BJ (cell line): ENCODE data around the gene BRMS1. TPM values are rescaled to one million over a fixed set of nuclear protein-coding genes. Genes with fewer than 3 reads are reported as not detected.
A peak's percentile ranks its signal among the peaks of the same experiment; 100 is the strongest.
"Not testable (repeated sequence)": the region's sequence is repeated elsewhere in the genome, so short reads cannot be mapped to it uniquely, and the experiment has no call there.

Experiments used
- CTCF ChIA-PET: fragments of 350-600 bp; formaldehyde crosslinking; extraction: SDS; loops from one replicate; lab custom pipeline; 2021; ENCODE audit warnings: antibody characterized with exemption, inconsistent platforms; lab: Yijun Ruan, JAX
- POLR2A ChIA-PET: fragments of 300-600 bp; sonication (Branson Sonifier 250); formaldehyde crosslinking; extraction: SDS; loops from one replicate; lab custom pipeline; 2021; ENCODE audit warnings: antibody characterized with exemption; lab: Charles Lee
- DNase-seq: peaks from one replicate; pipeline ENCODE4 v3.0.0-alpha.2; 2011; ENCODE audit warnings: low read depth
- H3K27me3 ChIP-seq: 2 replicates; pipeline ENCODE4 v1.6.0; 2011; ENCODE audit warnings: low read length; ENCODE audit not compliant: control insufficient read depth, insufficient read depth
- H3K36me3 ChIP-seq: 2 replicates; pipeline ENCODE4 v1.5.1; 2011; ENCODE audit warnings: low read length; ENCODE audit not compliant: control insufficient read depth, insufficient read depth
- H3K4me3 ChIP-seq: 2 replicates; pipeline ENCODE4 v1.5.1; 2011; ENCODE audit warnings: low read depth, mild to moderate bottlenecking, control low read depth, low read length
- polyA plus RNA-seq: library from polyadenylated mRNA; depleted of rRNA; stranded (reverse); fragments of >200 nt; gene quantifications from 2 replicates; pipeline ENCODE4 v1.2.3, GENCODE V29; 2011
- TF ChIP-seq, protein P1 (sequence below): IDR thresholded peaks from 2 replicates; pipeline ENCODE4 v1.5.1; 2011; ENCODE audit warnings: low read depth, mild to moderate bottlenecking, control low read depth, inconsistent platforms, low read length, moderate library complexity; ENCODE audit not compliant: insufficient read depth

The BRMS1 gene
- polyA plus RNA-seq, 1 experiment: 46.3 TPM

GRCh38 chr11:66313321-66314185 is 31.4 kb downstream of the BRMS1 start:
- no peaks in the 10 kb centered on the region for H3K27me3 ChIP-seq
- ChIA-PET POLR2A (interaction anchor here (0.7 to 3.8 kb wide), 6 partner anchors 11 to 96 kb away, joined by 3 to 34 read pairs (median 12); partner anchors contain the start of genes BRMS1, RIN1 and YIF1A), CTCF (interaction anchor here (0.8 to 11.3 kb wide), 12 partner anchors 9 to 94 kb away, joined by 3 to 201 read pairs (median 10); partner anchors contain the start of genes BRMS1, RAB1B, RIN1 and TMEM151A)
- TF ChIP-seq, protein P1, sequence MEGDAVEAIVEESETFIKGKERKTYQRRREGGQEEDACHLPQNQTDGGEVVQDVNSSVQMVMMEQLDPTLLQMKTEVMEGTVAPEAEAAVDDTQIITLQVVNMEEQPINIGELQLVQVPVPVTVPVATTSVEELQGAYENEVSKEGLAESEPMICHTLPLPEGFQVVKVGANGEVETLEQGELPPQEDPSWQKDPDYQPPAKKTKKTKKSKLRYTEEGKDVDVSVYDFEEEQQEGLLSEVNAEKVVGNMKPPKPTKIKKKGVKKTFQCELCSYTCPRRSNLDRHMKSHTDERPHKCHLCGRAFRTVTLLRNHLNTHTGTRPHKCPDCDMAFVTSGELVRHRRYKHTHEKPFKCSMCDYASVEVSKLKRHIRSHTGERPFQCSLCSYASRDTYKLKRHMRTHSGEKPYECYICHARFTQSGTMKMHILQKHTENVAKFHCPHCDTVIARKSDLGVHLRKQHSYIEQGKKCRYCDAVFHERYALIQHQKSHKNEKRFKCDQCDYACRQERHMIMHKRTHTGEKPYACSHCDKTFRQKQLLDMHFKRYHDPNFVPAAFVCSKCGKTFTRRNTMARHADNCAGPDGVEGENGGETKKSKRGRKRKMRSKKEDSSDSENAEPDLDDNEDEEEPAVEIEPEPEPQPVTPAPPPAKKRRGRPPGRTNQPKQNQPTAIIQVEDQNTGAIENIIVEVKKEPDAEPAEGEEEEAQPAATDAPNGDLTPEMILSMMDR: peak; percentile 60
- H3K4me3 ChIP-seq: peak overlapping the region; percentile 69
- no peak for DNase-seq
- no peaks in the 10 kb centered on the region; the same call in 1 of the 2 replicates for H3K36me3 ChIP-seq

GRCh38 chr11:66312549-66313320 is 32.2 kb downstream of the BRMS1 start:
- DNase-seq: peak; percentile 98

GRCh38 chr11:66311965-66312548 is 32.8 kb downstream of the BRMS1 start:
- Histone ChIP-seq H3K4me3 (peak overlapping the region; percentile 35), H3K27me3 (peaks cover 3% of the 10 kb centered on the region; the same call in 1 of the 2 replicates), H3K36me3 (no peaks in the 10 kb centered on the region; the same call in 1 of the 2 replicates)
- TF ChIP-seq, protein P1: no peak; the same call in 1 of the 2 replicates
- ChIA-PET POLR2A (interaction anchor here (0.7 to 3.8 kb wide), 10 partner anchors 13 to 155 kb away, joined by 3 to 34 read pairs (median 5); partner anchors contain the start of genes PELI3, RIN1 and YIF1A), CTCF (interaction anchor here (0.6 to 11.3 kb wide), 29 partner anchors 10 to 175 kb away, joined by 3 to 201 read pairs (median 5); partner anchors contain the start of genes B4GAT1, BRMS1, MRPL11 and NPAS4)
- DNase-seq: no peak

More at GRCh38 chr11:66312549-66313320, 32.2 kb downstream of the BRMS1 start:
- H3K36me3 ChIP-seq: no peaks in the 10 kb centered on the region; the same call in 1 of the 2 replicates
- TF ChIP-seq, protein P1: no peak
- ChIA-PET POLR2A (interaction anchor here (0.7 to 3.8 kb wide), 8 partner anchors 12 to 154 kb away, joined by 3 to 34 read pairs (median 6); partner anchors contain the start of genes BRMS1, PELI3, RIN1 and YIF1A), CTCF (interaction anchor here (0.6 to 11.3 kb wide), 21 partner anchors 10 to 176 kb away, joined by 3 to 201 read pairs (median 7); partner anchors contain the start of genes B4GAT1, BRMS1, NPAS4 and RAB1B)
- H3K4me3 ChIP-seq: peak overlapping the region; percentile 69
- no peaks in the 10 kb centered on the region for H3K27me3 ChIP-seq

DNA sequence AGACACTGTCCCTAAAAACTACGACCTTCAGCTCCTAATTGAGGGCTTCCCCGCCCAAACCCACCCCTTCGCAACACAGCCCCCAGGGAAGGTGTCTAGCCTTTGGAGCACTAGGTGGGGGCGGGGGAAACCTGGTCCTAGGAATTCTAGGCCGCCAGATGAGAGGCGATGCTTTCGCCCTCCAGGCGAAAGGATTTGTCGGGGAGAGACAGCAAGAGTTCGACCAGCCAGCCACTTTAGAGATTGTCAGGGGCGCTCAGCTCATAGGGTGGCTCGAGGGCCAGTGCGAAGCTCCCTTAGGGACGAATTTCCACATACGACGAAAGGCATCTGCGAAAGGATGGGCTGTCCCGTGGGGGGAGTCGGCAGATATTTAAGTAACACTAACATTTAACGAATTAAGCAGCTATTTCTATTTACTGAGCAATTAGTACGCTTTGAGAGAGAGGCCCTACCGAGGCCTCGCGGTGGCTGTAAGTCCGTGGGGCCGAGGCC is 33.4 kb downstream of the BRMS1 start:
- H3K4me3 ChIP-seq: peak overlapping the region; percentile 35
- POLR2A ChIA-PET: interaction anchor here (0.8 to 3.8 kb wide), 6 partner anchors 13 to 74 kb away, joined by 3 to 34 read pairs (median 5); partner anchors contain the start of genes RIN1 and YIF1A
- CTCF ChIA-PET: interaction anchor here (0.7 to 11.3 kb wide), 22 partner anchors 9 to 127 kb away, joined by 3 to 201 read pairs (median 8); partner anchors contain the start of genes B4GAT1, BRMS1, MRPL11 and NPAS4
- H3K36me3 ChIP-seq: no peaks in the 10 kb centered on the region; the same call in 1 of the 2 replicates
- TF ChIP-seq, protein P1: peak; percentile 96; the same call in 1 of the 2 replicates
- no peak for DNase-seq
- peaks cover 3% of the 10 kb centered on the region; the same call in 1 of the 2 replicates for H3K27me3 ChIP-seq

DNA sequence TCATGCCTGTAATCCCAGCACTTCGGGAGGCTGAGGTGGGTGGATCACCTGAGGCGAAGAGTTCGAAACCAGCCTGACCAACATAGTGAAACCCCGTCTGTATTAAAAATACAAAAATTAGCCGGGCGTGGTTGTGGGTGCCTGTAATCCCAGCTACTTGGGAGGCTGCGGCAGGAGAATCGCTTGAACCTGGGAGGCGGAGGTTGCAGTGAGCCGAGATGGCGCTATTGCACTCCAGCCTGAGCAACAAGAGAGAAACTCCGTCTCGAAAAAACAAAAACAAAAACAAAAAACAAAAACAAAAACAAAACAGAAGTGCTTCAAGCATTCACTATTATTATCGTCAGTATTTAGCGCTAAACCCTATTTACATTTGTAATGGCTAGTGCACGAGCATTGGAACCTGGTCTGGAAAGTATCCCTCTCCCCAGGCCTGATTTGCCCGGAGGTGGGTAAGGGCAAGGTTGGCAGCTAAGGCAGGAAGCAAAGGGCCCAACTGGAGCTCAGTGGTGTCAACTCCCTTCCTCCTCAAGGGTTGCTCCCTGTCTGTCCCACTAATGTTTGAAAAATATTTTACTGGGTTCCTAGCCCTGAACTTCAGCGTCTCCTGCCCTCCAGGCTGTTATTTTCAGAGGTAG is 34.0 kb downstream of the BRMS1 start:
- not testable (repeated sequence) for H3K36me3 ChIP-seq, H3K4me3 ChIP-seq, DNase-seq, H3K27me3 ChIP-seq
- ChIA-PET POLR2A (interaction anchor here (1.2 to 3.8 kb wide), 5 partner anchors 14 to 75 kb away, joined by 3 to 34 read pairs (median 6); partner anchors contain the start of genes RIN1 and YIF1A), CTCF (interaction anchor here (0.7 to 11.3 kb wide), 21 partner anchors 9 to 128 kb away, joined by 3 to 201 read pairs (median 8); partner anchors contain the start of genes B4GAT1, BRMS1, MRPL11 and NPAS4)
